Activated gamma-delta T cell (primary cell): ENCODE results near the gene SLC26A2.
"Not testable (repeated sequence)": the region's sequence is repeated elsewhere in the genome, so short reads cannot be mapped to it uniquely, and the experiment has no call there.

Source experiments
- DNase-seq: peaks from one replicate; lab custom pipeline; 2025; lab: John Stamatoyannopoulos, UW

SLC26A2 gene

GRCh38 chr5:150001660-150002486 lies 41.3 kb downstream of the SLC26A2 start:
- no peak for DNase-seq

GRCh38 chr5:150006318-150006717 lies 45.8 kb downstream of the SLC26A2 start:
- no peak for DNase-seq

- no peak for DNase-seq
Observed at GRCh38 chr5:150007050-150007449, 46.5 kb downstream of the SLC26A2 start.

- no peak for DNase-seq
Observed at GRCh38 chr5:150009671-150010387, 49.3 kb downstream of the SLC26A2 start.

GRCh38 chr5:150013931-150014330 lies 53.4 kb downstream of the SLC26A2 start:
- no peak for DNase-seq

GRCh38 chr5:150014456-150014855 lies 53.9 kb downstream of the SLC26A2 start:
- DNase-seq = no peak

- DNase-seq = no peak
Observed at GRCh38 chr5:150015415-150015814, 54.9 kb downstream of the SLC26A2 start.

GRCh38 chr5:150016537-150016936 lies 56.0 kb downstream of the SLC26A2 start:
- no peak for DNase-seq

GRCh38 chr5:150017226-150018005 lies 56.9 kb downstream of the SLC26A2 start:
- DNase-seq = no peak

- no peak for DNase-seq
Observed at GRCh38 chr5:150020249-150020648, 59.7 kb downstream of the SLC26A2 start.

GRCh38 chr5:150021491-150022157 lies 61.1 kb downstream of the SLC26A2 start:
- DNase-seq = no peak

GRCh38 chr5:150022158-150022531 lies 61.6 kb downstream of the SLC26A2 start:
- DNase-seq = no peak

GRCh38 chr5:150022681-150023080 lies 62.1 kb downstream of the SLC26A2 start:
- no peak for DNase-seq

- DNase-seq = no peak
Observed at GRCh38 chr5:150023136-150023535, 62.6 kb downstream of the SLC26A2 start.

GRCh38 chr5:150024346-150024984 lies 63.9 kb downstream of the SLC26A2 start:
- DNase-seq = no peak

- DNase-seq = no peak
Observed at GRCh38 chr5:150026682-150027172, 66.2 kb downstream of the SLC26A2 start.

- not testable (repeated sequence) for DNase-seq
Observed at GRCh38 chr5:150028047-150028446, 67.5 kb downstream of the SLC26A2 start.

GRCh38 chr5:150033334-150033733 lies 72.8 kb downstream of the SLC26A2 start:
- no peak for DNase-seq

GRCh38 chr5:150034662-150035061 lies 74.1 kb downstream of the SLC26A2 start:
- no peak for DNase-seq

- DNase-seq = no peak
Observed at GRCh38 chr5:150035139-150035895, 74.8 kb downstream of the SLC26A2 start.
